ENCODE data around the gene SLC9A5. TPM values are rescaled to one million over a fixed set of nuclear protein-coding genes. Genes with fewer than 3 reads are reported as not detected.

The SLC9A5 gene
- total and polyA plus RNA-seq, 9 donors: 0.36 to 3.1 (median 1.2) TPM

DNA sequence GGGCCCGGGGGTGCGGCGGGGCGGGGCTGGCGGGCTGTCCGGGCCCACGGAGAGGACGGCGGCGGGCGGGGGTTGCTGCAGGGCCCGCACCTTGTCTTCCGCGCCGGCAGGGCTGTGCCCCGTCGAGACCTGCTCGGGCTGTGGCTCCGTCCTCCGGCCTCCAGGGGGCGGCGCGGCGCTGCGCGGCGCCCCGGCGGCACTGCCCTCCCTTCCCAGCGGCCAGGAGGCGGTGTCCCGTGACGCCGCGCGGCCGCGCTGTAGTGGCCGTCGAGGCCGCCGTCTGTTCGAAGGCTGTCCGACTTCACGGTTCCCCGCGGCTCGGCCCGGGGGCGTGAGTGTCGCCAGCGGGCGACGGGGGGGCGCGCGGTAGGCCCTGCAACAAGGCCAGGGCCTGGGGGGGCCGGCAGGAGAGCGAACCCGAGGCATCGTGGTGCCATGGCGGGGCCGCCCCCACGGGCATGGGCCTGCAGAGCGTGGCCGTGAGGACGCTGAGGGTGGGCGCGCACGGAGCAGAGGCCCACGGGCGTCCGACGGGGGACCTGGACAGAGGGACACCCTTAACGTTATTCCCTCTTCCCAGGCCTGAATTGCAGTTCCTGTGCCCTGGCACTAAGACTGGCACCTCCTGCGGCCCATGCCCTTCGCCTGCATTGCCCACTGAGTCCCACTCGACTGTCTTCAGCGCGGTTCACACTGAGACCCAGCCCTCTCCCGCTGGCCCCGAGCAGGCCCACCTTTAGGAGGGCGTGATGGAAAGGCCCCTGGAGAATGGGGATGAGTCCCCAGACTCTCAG lies 30.7 kb downstream of the SLC9A5 start, which contains the start of gene PLEKHG4:
TSS of gene PLEKHG4 (plus strand) at position 237 of the 794 bp plus-strand sequence. CDS start at position 750, 513 bp downstream.
- peak within 1 kb of the TSS; percentile 54 for H3K4me3 ChIP-seq
- H3K36me3 ChIP-seq: no peaks in the 10 kb centered on the region
- DNase-seq: peak; percentile 71 to 88 (median 79)
- no peaks in the 10 kb centered on the region for H3K9me3 ChIP-seq
- TF ChIP-seq, protein P1, sequence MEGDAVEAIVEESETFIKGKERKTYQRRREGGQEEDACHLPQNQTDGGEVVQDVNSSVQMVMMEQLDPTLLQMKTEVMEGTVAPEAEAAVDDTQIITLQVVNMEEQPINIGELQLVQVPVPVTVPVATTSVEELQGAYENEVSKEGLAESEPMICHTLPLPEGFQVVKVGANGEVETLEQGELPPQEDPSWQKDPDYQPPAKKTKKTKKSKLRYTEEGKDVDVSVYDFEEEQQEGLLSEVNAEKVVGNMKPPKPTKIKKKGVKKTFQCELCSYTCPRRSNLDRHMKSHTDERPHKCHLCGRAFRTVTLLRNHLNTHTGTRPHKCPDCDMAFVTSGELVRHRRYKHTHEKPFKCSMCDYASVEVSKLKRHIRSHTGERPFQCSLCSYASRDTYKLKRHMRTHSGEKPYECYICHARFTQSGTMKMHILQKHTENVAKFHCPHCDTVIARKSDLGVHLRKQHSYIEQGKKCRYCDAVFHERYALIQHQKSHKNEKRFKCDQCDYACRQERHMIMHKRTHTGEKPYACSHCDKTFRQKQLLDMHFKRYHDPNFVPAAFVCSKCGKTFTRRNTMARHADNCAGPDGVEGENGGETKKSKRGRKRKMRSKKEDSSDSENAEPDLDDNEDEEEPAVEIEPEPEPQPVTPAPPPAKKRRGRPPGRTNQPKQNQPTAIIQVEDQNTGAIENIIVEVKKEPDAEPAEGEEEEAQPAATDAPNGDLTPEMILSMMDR (IDR thresholded peaks at IDR 0.05): peak; percentile 47 to 92 (median 91)
- TF ChIP-seq POLR2A (IDR thresholded peaks at IDR 0.05) (peak; percentile 19), EP300 (IDR thresholded peaks at IDR 0.05) (no peak)
- peaks cover 12% of the 10 kb centered on the region for H3K4me1 ChIP-seq (ENCODE audit: insufficient read depth)
- peak within 1 kb of the TSS; percentile 55 to 59 for H3K27ac ChIP-seq
- intact Hi-C loops (cut with DNase I): loop anchor here in 3 of 4 donors (5.0 to 10.0 kb wide), 4 partner anchors 115 to 185 kb away; partner anchors contain the start of gene TPPP3 (in 1 of the 3)
- no peaks in the 10 kb centered on the region for H3K27me3 ChIP-seq
- WGBS, 3 donors: 12 to 33% (median 31%) methylated on average over 34 to 81 of the region's 83 CpGs

DNA sequence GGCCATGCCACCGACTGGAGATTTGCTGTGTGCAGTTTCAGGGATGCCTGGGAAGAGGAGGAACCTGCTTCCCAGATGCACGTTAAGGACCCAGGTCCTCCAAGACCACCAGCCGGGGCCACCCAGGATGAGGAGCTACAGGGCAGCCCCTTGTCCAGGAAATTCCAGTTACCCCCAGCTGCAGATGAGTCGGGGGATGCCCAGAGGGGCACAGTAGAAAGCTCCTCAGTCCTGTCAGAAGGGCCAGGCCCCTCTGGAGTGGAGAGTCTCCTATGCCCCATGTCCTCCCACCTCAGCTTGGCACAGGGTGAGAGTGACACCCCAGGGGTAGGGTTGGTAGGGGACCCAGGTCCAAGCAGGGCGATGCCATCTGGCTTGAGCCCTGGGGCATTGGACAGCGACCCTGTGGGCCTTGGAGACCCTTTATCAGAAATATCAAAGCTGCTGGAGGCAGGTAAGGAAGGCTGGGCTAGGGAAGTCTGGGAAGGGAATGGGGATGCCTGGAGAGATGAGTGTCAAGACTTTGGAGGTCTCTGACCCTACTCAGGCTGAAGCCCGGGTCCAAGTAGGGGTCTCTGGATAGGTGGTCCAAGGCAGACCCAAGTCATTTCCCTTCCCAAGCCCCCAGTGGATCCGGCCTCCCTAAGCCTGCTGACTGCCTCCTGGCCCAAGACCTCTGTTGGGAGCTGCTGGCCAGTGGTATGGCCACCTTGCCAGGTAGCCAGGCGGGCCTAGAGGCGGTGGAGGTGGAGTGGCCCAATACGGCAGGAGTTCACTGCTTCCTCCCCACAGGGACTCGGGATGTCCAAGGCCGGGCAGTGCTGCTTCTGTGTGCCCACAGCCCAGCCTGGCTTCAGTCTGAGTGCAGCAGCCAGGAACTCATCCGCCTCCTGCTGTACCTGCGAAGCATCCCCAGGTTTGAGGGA lies 31.6 kb downstream of the SLC9A5 start:
- Histone ChIP-seq H3K27me3 (no peaks in the 10 kb centered on the region), H3K4me3 (peak overlapping the region; percentile 54), H3K27ac (peak overlapping the region in 1 of 2 donors; percentile 55), H3K36me3 (no peaks in the 10 kb centered on the region), H3K9me3 (no peaks in the 10 kb centered on the region), H3K4me1 (ENCODE audit: insufficient read depth) (peaks cover 12% of the 10 kb centered on the region)
- no peak for TF ChIP-seq POLR2A (IDR thresholded peaks at IDR 0.05)
- TF ChIP-seq EP300 (IDR thresholded peaks at IDR 0.05): no peak
- TF ChIP-seq, protein P1 (IDR thresholded peaks at IDR 0.05): no peak
- 82 to 94% (median 85%) methylated on average over 14 to 15 of the region's 15 CpGs for WGBS, 3 donors
- intact Hi-C loops (cut with DNase I): loop anchor here in 3 of 4 donors (5.0 to 10.0 kb wide), 3 partner anchors 114 to 184 kb away; partner anchors contain the start of gene TPPP3 (in 1 of the 3)
- no peak for DNase-seq

DNA sequence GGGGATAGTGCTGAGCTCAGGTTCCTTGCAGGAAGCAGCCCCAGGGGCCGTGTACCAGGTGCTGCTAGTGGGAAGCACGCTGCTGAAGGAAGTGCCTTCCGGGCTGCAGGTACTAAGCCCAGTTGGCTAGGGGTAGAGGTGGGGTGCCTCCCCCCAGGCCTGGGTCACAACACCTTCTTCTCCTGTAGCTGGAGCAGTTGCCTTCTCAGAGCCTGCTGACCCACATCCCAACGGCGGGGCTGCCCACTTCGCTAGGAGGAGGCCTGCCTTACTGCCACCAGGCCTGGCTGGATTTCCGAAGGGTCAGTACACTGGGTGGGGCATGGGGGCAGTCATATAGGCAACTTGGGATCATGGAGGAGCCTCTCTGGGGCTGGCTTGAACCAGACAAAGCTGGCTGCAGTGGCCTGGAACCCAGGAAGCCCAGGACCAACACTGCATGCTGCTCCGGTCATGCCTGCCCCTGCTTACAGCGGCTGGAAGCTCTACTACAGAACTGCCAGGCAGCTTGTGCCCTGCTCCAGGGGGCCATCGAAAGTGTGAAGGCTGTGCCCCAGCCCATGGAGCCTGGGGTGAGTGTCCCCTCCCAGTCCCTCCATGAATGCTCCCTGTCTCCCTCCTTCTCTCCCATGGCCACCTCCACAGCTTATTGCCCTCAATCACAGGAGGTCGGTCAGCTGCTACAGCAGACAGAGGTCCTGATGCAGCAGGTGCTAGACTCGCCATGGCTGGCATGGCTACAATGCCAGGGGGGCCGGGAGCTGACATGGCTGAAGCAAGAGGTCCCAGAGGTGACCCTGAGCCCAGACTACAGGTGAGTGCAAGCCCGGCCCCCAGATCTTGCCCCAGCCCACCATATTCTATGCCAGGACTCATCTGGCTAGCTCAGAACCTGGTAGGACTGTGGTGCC lies 33.0 kb downstream of the SLC9A5 start:
- no peak for DNase-seq
- Histone ChIP-seq H3K27ac (no peak overlapping the region), H3K4me1 (ENCODE audit: insufficient read depth) (peaks cover 12% of the 10 kb centered on the region), H3K36me3 (no peaks in the 10 kb centered on the region), H3K9me3 (no peaks in the 10 kb centered on the region), H3K27me3 (no peaks in the 10 kb centered on the region), H3K4me3 (no peak overlapping the region)
- WGBS, 3 donors: 89 to 92% (median 90%) methylated on average over 13 to 14 of the region's 14 CpGs
- TF ChIP-seq EP300 (IDR thresholded peaks at IDR 0.05) (no peak), POLR2A (IDR thresholded peaks at IDR 0.05) (no peak)
- TF ChIP-seq, protein P1 (IDR thresholded peaks at IDR 0.05): no peak
- intact Hi-C loops (cut with DNase I): loop anchor here in 3 of 4 donors (5.0 to 10.0 kb wide), 3 partner anchors 113 to 183 kb away; partner anchors contain the start of gene TPPP3 (in 1 of the 3)

Data from ovary (tissue), 9 donors.